HPDE6-E6E7 (cell line): ENCODE measurements around the gene METTL27.
"Not testable (repeated sequence)": the region's sequence is repeated elsewhere in the genome, so short reads cannot be mapped to it uniquely, and the experiment has no call there.

Experiments used
- DNase-seq: peaks from one replicate; pipeline ENCODE4 v3.0.0; 2011; ENCODE audit warnings: missing footprints; ENCODE audit errors: extremely low spot score

Gene METTL27

DNA sequence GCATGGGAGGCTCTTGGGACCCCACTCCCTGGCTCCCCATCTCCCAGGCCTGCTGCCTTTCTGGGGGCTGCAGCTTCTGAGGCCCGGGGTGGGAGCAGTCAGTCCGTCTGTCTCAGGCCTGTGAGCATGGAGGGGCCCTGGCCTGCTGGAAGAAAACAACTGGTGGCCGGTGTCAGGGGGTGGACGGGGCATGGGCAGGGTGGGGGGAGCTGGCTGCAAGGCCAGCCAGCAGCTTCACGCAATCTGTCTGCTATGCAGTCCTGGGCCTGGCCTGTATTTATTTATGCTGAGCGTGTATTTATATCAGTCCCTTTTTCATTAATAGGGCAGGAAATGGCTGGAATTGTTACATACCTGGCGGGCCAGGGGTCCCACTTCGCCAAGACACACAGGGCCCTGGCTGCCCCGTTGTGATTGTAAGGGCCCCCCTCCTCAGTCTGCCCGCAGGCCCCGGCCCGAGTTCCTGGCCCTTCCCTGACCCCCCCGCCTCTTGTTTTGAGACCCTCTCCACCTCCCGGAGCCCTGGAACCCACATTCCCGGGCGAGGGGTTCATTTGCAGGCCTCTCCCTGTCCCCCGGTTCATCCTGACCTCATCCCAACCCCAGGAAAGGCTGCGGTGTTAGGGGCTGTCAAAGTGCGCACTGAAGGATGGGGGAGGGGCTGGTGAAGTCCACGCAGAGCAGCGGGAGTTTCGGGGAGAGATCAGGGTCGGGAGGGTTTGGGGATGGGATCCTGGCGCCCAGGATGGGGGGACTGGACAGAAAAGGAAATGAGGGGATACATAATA lies 26.9 kb upstream of the METTL27 start:
- no peak for DNase-seq

GRCh38 chr7:73866446-73866767 lies 24.1 kb upstream of the METTL27 start:
- DNase-seq = no peak

- peak; percentile 34 for DNase-seq
Observed at GRCh38 chr7:73865738-73866445, 23.6 kb upstream of the METTL27 start.

DNA sequence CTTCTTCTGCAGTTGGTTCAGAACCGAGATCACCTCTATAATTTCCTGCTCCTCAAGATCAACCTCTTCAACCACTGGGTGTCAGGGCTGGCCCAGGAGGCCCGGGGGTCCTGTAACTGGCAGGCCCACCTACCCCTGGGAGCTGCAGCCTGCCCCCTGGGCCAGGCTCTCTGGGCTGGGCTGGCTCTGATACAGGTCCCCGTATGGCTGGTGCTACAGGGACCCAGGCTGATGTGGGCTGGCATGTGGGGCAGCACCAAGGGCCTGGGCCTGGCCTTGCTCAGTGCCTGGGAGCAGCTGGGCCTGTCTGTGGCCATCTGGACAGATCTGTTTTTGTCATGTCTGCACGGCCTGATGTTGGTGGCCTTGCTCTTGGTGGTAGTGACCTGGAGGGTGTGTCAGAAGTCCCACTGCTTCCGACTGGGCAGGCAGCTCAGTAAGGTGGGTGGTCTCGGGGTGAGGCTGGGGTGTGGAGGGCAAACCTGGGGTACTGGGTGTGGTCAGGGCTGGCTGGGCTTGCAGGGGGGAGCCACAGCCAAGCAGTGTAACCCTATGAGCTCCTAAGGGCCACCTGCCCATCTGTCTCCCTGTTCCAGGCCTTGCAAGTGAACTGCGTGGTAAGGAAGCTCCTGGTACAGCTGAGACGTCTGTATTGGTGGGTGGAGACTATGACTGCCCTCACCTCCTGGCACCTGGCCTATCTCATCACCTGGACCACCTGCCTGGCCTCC lies 22.8 kb upstream of the METTL27 start:
- no peak for DNase-seq

DNA sequence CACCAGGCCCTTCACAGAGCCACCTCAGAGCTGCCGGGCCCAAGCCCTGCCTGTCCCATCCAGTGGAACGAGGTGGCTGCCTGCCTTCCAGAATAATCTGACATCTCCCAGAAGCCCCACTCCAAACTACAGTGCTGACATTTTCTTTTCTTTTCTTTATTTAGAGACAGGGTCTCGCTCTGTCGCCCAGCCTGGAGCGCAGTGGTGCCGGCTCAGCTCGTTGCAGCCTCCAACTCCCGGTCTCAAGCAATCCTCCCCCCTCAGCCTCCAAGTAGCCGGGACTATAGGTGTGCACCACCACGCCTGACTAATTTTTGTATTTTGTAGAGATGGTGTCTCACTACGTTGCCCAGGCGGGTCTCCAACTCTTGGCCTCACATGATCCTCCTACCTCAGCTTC lies 19.0 kb upstream of the METTL27 start:
- DNase-seq = no peak

- DNase-seq = no peak
Observed at GRCh38 chr7:73860859-73861258, 18.5 kb upstream of the METTL27 start, which contains the start of gene TMEM270. TMEM270 (plus strand) TSS chr7:73861159; CDS start chr7:73861195, 36 bp downstream.

DNA sequence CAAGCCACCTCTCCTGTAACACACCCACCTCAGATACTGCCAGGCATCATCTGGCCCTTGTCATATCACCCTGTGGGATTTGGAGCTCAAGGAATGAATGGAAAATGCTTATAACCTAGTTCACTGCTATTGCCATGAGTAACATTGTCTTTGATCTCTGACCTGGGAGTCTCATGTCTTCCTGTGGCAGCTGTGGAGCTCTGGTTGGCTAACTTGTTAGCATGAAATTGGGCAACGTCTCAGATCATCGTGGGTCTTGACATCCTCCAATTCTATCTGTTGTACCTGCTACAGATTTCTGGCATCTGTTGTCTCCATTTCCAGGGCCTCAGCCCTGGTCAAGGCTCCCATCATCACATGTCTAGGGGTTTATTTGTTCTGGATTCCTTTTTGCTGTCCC lies 16.5 kb upstream of the METTL27 start:
- DNase-seq = no peak

- DNase-seq = no peak
Observed at GRCh38 chr7:73856941-73857340, 14.6 kb upstream of the METTL27 start.

- DNase-seq = no peak
Observed at GRCh38 chr7:73852500-73852899, 10.2 kb upstream of the METTL27 start.

GRCh38 chr7:73851410-73852338 lies 9.4 kb upstream of the METTL27 start:
- DNase-seq = no peak

GRCh38 chr7:73850781-73851207 lies 8.5 kb upstream of the METTL27 start:
- DNase-seq = peak; percentile 93

- no peak for DNase-seq
Observed at GRCh38 chr7:73847941-73848723, 5.8 kb upstream of the METTL27 start.

GRCh38 chr7:73845701-73846195 lies 3.4 kb upstream of the METTL27 start:
- not testable (repeated sequence) for DNase-seq

DNA sequence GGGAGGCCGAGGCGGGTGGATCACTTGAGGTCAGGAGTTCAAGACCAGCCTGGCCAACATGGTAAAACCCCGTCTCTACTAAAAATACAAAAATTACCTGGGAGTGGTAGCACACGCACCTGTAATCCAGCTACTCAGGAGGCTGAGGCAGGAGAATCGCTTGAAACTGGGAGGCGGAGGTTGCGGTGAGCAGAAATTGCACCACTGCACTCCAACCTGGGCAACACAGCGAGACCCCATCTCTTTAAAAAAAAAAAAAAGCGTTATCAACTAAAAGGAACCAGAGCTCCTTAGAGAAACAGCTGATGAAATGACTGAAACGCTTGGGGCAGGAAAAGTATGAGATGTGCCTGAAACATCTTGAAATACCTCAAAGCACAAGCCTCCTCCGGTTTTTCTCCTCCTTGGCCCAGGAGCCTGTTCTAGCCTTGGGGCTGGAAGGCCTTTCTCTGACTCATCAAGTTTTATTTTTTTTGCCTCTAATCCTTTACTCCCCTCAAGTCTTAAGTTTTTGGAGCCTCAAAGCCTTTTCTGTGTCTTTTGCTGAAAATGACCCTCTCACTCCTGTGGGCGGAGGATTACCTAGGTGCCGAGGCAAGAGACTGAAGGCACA lies 2.6 kb upstream of the METTL27 start:
- DNase-seq = no peak

DNA sequence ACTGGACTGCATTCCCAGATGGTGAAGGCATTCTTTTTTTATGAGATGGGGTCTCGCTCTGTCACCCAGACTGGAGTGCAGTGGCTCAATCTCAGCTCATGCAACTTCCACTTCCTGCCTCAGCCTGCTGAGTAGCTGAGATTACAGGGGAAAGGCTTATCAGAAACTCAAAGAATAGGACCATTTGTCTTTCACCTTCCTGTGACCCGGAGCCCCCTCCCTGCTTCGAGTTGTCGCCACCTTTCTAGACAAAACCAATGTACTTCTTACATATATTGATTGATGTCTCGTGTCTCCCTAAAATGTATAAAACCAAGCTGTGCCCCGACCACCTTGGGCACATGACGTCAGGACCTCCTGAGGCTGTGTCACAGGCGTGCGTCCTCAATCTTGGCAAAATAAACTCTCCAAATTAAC lies 1.8 kb upstream of the METTL27 start:
- DNase-seq = no peak

GRCh38 chr7:73841689-73842066 lies 638 bp downstream of the METTL27 start:
- no peak for DNase-seq

GRCh38 chr7:73840715-73841379 lies 1.5 kb downstream of the METTL27 start:
- DNase-seq = no peak

GRCh38 chr7:73839743-73840714 lies 2.3 kb downstream of the METTL27 start:
- DNase-seq = no peak
